Activated CD4-positive, alpha-beta T cell treated with anti-CD3 and anti-CD28 coated beads, Interleukin-10, Interleukin-2, amounts not matched to agents 100 ng/mL and 50 ng/mL, durations not matched to agents 16 hours and 8 hours (primary cell): ENCODE data around the gene KLF9.

Experiments
- DNase-seq: peaks from one replicate; pipeline ENCODE4 v3.0.0-alpha.2; 2020

Gene KLF9

GRCh38 chr9:70421272-70422180 is 7.1 kb upstream of the KLF9 start:
- no peak for DNase-seq

- peak; percentile 42 for DNase-seq
These were observed 6.2 kb upstream of the KLF9 start for GRCh38 chr9:70420441-70421271.

- peak; percentile 90 for DNase-seq
These were observed 5.3 kb upstream of the KLF9 start for GRCh38 chr9:70419556-70420440.

- DNase-seq: peak; percentile 87
These were observed 4.5 kb upstream of the KLF9 start for GRCh38 chr9:70418822-70419555.

GRCh38 chr9:70415476-70415875 is 1.0 kb upstream of the KLF9 start:
- no peak for DNase-seq

GRCh38 chr9:70415041-70415440 is 584 bp upstream of the KLF9 start:
- no peak for DNase-seq

- no peak for DNase-seq
These were observed 1.0 kb downstream of the KLF9 start for GRCh38 chr9:70413464-70413798.

- no peak for DNase-seq
These were observed 1.5 kb downstream of the KLF9 start for GRCh38 chr9:70412832-70413463.

- peak; percentile 83 for DNase-seq
These were observed 2.3 kb downstream of the KLF9 start for GRCh38 chr9:70411930-70412831.

- DNase-seq: peak; percentile 54
These were observed 3.1 kb downstream of the KLF9 start for GRCh38 chr9:70411121-70411929.

- peak; percentile 36 for DNase-seq
These were observed 4.1 kb downstream of the KLF9 start for GRCh38 chr9:70410368-70410767.

- DNase-seq: no peak
These were observed 4.7 kb downstream of the KLF9 start for GRCh38 chr9:70409800-70410199.

GRCh38 chr9:70409280-70409679 is 5.2 kb downstream of the KLF9 start:
- DNase-seq: no peak

GRCh38 chr9:70408393-70409040 is 5.9 kb downstream of the KLF9 start:
- DNase-seq: no peak

GRCh38 chr9:70407081-70407503 is 7.4 kb downstream of the KLF9 start:
- DNase-seq: no peak

- DNase-seq: peak; percentile 60
These were observed 8.0 kb downstream of the KLF9 start for GRCh38 chr9:70406434-70406862.

- no peak for DNase-seq
These were observed 8.5 kb downstream of the KLF9 start for GRCh38 chr9:70405808-70406433.

GRCh38 chr9:70404261-70404660 is 10.2 kb downstream of the KLF9 start:
- DNase-seq: no peak

- DNase-seq: no peak
These were observed 10.8 kb downstream of the KLF9 start for GRCh38 chr9:70403618-70404025.
